ENCODE results near the gene ACER2. TPM values are rescaled to one million over a fixed set of nuclear protein-coding genes. Genes with fewer than 3 reads are reported as not detected.
A peak's percentile ranks its signal among the peaks of the same experiment; 100 is the strongest.

The ACER2 gene
- total and polyA plus RNA-seq, 2 of the 4 experiments (the other 2 are of a cell fraction) = 0.84 to 1.6 TPM

DNA sequence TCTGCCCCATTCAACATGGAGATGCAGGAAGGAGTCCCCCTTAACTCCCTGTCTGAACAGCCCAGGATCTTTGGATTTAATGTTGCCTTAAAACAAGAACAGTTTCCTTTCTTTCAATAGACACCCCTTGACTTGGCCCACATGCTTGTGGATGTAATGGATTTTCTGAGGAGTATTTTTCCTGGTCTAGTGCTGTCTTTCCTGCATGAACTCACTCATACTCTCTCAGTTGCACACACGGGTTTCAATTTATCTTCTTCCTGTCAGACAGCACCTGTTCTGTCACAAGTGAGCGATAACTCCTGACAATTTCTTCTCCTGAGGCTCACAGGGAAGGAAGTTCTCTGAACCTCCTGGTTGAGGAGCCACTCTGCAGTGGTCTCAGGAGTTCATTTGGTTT is 85.1 kb downstream of the ACER2 start:
- Histone ChIP-seq H4K91ac (ENCODE audit: insufficient read depth, low read depth, low read length) (no peak overlapping the region), H3K9me1 (ENCODE audit: insufficient read depth, low read length) (no peaks in the 10 kb centered on the region), H3K14ac (replicated peaks; ENCODE audit: low read depth, low read length) (no peak overlapping the region), H2AK5ac (ENCODE audit: low read depth, low read length) (no peak overlapping the region), H2BK15ac (ENCODE audit: low read depth, low read length) (no peak overlapping the region), H3K36me3 (ENCODE audit: control insufficient read depth, insufficient read depth, low read length) (no peaks in the 10 kb centered on the region), H2BK120ac (ENCODE audit: low read depth, low read length) (no peak overlapping the region), H3K27me3 (ENCODE audit: control insufficient read depth, insufficient read depth, low read length) (peaks cover 21% of the 10 kb centered on the region), H3K56ac (ENCODE audit: extremely low read depth, insufficient read depth, low read length) (no peak overlapping the region), H3K18ac (ENCODE audit: low read depth, low read length) (no peak overlapping the region), H3K27ac (ENCODE audit: insufficient read depth, low read length) (no peak overlapping the region), H3K4me1 (ENCODE audit: control insufficient read depth, insufficient read depth, low read length) (no peaks in the 10 kb centered on the region), H3K4me3 (ENCODE audit: insufficient read depth, low read depth, low read length) (no peak overlapping the region), H4K8ac (ENCODE audit: low read depth in 2 of 2, low read length in 2 of 2) (no peak overlapping the region), H4K5ac (ENCODE audit: low read depth, low read length) (no peak overlapping the region), H3K79me1 (ENCODE audit: low read depth in 1 of 2, low read length in 2 of 2) (no peaks in the 10 kb centered on the region), H3K9me3 (ENCODE audit: control insufficient read depth, insufficient read depth, low read length) (no peaks in the 10 kb centered on the region), H3K9ac (ENCODE audit: low read depth, low read length) (no peak overlapping the region), H2BK20ac (ENCODE audit: low read depth, low read length) (no peak overlapping the region), H3K4me2 (ENCODE audit: low read depth, low read length) (peak overlapping the region; percentile 85), H2BK5ac (ENCODE audit: low read depth, low read length, poor library complexity, severe bottlenecking) (no peak overlapping the region), H3K4ac (ENCODE audit: low read depth, low read length) (no peak overlapping the region), H3K23ac (ENCODE audit: low read depth, low read length) (no peak overlapping the region), H4K20me1 (ENCODE audit: insufficient read depth, low read length) (no peaks in the 10 kb centered on the region), H2AK9ac (replicated peaks; ENCODE audit: low read depth, low read length, poor library complexity) (no peak overlapping the region), H2AFZ (replicated peaks; ENCODE audit: low read length, poor library complexity) (peak overlapping the region; percentile 88)
- in situ Hi-C loops (cut with MboI; ENCODE audit: low sequenced_read_pairs) = loop anchor here (25.0 kb wide), 1 partner anchor 418 kb away; no protein-coding TSS in a partner anchor
- DNase-seq (no peak), ATAC-seq (ENCODE audit: low read depth) (no peak; the same call in 1 of the 2 replicates)
- BruUV-seq (replicated peaks) = no TSS peak
- intact Hi-C loops (cut with micrococcal nuclease) = loop anchor here (1.0 to 5.0 kb wide), 2 partner anchors 148 to 428 kb away; no protein-coding TSS in a partner anchor
- WGBS, 2 experiments (ENCODE audit: extremely low coverage in 2 of 2, insufficient read length in 1 of 2) = no CpG with 5 or more reads among the region's 2 CpGs
- TF ChIP-seq FOS (IDR thresholded peaks at IDR 0.05; ENCODE audit: low read depth, low read length) (no peak), CEBPB (IDR thresholded peaks at IDR 0.05; ENCODE audit: low read depth, low read length) (no peak), MAFK (IDR thresholded peaks at IDR 0.05; ENCODE audit: low read depth, low read length) (no peak), RAD21 (IDR thresholded peaks at IDR 0.05; ENCODE audit: low read length) (no peak), CHD1 (IDR thresholded peaks at IDR 0.05; ENCODE audit: low read depth, low read length) (no peak), RFX5 (IDR thresholded peaks at IDR 0.05; ENCODE audit: low read depth, low read length) (no peak), NFE2L2 (IDR thresholded peaks at IDR 0.05; ENCODE audit: low read depth, low read length) (no peak), SMC3 (IDR thresholded peaks at IDR 0.05; ENCODE audit: low read depth, low read length) (no peak), BHLHE40 (IDR thresholded peaks at IDR 0.05; ENCODE audit: low read depth, low read length) (no peak), MXI1 (IDR thresholded peaks at IDR 0.05; ENCODE audit: borderline replicate concordance, low read depth, low read length) (no peak), POLR2A (IDR thresholded peaks at IDR 0.05; ENCODE audit: low read depth, low read length) (no peak)
- TF ChIP-seq, protein P1, sequence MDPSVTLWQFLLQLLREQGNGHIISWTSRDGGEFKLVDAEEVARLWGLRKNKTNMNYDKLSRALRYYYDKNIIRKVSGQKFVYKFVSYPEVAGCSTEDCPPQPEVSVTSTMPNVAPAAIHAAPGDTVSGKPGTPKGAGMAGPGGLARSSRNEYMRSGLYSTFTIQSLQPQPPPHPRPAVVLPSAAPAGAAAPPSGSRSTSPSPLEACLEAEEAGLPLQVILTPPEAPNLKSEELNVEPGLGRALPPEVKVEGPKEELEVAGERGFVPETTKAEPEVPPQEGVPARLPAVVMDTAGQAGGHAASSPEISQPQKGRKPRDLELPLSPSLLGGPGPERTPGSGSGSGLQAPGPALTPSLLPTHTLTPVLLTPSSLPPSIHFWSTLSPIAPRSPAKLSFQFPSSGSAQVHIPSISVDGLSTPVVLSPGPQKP (IDR thresholded peaks at IDR 0.05; ENCODE audit: borderline replicate concordance, low read depth, low read length) = no peak
- TF ChIP-seq, protein P2, sequence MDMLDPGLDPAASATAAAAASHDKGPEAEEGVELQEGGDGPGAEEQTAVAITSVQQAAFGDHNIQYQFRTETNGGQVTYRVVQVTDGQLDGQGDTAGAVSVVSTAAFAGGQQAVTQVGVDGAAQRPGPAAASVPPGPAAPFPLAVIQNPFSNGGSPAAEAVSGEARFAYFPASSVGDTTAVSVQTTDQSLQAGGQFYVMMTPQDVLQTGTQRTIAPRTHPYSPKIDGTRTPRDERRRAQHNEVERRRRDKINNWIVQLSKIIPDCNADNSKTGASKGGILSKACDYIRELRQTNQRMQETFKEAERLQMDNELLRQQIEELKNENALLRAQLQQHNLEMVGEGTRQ (IDR thresholded peaks at IDR 0.05; ENCODE audit: low read depth, low read length) = no peak
- TF ChIP-seq, protein P3, sequence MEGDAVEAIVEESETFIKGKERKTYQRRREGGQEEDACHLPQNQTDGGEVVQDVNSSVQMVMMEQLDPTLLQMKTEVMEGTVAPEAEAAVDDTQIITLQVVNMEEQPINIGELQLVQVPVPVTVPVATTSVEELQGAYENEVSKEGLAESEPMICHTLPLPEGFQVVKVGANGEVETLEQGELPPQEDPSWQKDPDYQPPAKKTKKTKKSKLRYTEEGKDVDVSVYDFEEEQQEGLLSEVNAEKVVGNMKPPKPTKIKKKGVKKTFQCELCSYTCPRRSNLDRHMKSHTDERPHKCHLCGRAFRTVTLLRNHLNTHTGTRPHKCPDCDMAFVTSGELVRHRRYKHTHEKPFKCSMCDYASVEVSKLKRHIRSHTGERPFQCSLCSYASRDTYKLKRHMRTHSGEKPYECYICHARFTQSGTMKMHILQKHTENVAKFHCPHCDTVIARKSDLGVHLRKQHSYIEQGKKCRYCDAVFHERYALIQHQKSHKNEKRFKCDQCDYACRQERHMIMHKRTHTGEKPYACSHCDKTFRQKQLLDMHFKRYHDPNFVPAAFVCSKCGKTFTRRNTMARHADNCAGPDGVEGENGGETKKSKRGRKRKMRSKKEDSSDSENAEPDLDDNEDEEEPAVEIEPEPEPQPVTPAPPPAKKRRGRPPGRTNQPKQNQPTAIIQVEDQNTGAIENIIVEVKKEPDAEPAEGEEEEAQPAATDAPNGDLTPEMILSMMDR (conservative IDR thresholded peaks at IDR 0.05; ENCODE audit: low read depth, low read length) = no peak
- dilution Hi-C loops (cut with HindIII; ENCODE audit: low sequenced_read_pairs, unreplicated experiment) = no loop called here
- CTCF ChIA-PET = no interaction called here
- POLR2A ChIA-PET (ENCODE audit: unreplicated experiment) = no interaction called here
